Activated CD4-positive, CD25-positive, alpha-beta regulatory T cell treated with anti-CD3 and anti-CD28 coated beads, Interleukin-2, amount 50 U/mL, for 16 hours (primary cell): ENCODE measurements around the gene NAALADL1.

Experiments used
- DNase-seq: peaks from one replicate; pipeline ENCODE4 v3.0.0-alpha.2; 2020; ENCODE audit warnings: low read depth, low spot score

NAALADL1 gene

GRCh38 chr11:65083134-65083833 lies 24.9 kb upstream of the NAALADL1 start:
- no peak for DNase-seq

DNA sequence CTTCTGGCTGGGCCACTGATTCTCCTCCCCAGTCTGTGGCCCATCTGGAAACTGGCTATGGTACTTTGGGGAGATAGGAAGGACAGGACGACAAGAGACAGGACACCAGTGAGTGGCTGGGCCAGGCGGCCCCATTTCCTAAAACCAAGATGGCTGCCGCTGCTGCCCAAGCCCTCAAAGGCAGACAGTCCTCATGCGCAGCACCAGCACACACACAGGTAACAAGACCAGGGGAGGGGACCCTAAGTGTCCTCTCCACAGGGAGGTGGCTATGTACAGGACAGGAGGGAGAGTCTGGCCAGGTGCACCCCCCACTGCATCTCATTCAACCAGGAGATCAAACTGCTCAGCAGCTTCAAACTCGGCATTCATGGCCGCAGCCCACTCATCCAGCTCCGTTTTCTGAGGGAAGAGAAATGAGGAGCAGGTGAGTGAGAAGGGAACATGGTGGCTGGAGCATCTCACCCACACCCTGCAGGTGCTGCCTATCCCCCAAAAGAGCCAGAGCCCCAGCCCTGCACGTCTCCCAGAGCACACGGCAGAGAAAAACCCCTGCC lies 20.5 kb upstream of the NAALADL1 start:
- no peak for DNase-seq

DNA sequence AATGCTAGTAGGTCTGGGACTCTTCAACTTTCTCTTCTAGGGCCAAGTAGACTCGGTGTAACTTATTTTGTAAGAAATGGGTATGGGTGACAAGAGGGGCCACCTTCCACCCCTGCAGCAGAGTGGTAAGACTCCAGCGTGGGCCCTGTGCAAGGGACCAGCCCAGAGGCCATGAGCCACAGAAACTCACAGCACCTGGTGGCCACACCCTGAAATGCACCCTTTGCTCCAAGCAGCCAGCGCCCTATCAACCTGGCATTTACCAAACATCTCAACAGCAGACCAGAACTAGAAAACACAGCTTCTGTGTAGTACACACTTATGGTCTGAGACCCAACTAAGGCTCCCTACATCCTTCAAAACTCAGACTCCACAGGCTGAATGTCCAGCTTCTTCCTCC lies 19.8 kb upstream of the NAALADL1 start:
- DNase-seq, result peak; percentile 39

DNA sequence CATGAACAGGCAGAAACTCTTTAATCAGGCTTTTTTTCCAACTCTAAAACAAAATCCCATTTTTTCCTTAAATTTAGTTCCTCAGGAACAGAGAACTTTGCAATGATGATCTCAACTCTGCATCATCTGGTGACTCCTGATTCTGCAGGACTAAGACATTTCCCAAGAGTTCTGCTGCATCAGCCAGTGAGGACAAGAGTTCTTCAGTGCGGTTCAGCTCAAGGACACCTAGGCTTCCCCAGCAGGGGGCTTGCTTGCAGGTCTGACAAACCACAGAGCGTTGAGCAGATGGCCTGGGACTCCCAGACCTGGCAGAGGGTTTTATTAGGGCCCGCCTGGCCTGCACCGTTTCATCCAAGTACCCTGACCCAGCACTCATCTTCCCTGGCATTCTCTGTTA lies 19.1 kb upstream of the NAALADL1 start:
- DNase-seq, result no peak

GRCh38 chr11:65072631-65072966 lies 14.2 kb upstream of the NAALADL1 start:
- no peak for DNase-seq

- DNase-seq, result no peak
Measured at GRCh38 chr11:65071907-65072630, 13.7 kb upstream of the NAALADL1 start.

DNA sequence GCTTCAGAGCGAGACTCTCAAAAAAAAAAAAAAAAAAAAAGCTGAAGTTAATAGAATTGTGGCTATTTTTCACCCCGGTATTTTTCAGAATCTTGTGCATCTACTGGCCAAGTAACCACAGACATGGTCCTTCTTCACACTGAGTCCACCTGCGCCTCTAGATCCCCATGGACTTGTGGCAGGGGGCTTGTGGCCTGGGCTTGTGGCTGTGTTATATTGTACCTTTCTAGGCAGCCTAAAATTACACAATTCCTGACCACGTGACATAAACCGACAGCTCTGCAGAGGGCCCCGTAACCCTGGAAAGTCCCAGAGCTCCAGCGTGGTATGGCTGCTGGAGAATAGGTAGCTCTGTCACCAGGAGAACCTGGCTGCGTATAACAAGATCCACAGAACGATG lies 10.9 kb upstream of the NAALADL1 start:
- no peak for DNase-seq

DNA sequence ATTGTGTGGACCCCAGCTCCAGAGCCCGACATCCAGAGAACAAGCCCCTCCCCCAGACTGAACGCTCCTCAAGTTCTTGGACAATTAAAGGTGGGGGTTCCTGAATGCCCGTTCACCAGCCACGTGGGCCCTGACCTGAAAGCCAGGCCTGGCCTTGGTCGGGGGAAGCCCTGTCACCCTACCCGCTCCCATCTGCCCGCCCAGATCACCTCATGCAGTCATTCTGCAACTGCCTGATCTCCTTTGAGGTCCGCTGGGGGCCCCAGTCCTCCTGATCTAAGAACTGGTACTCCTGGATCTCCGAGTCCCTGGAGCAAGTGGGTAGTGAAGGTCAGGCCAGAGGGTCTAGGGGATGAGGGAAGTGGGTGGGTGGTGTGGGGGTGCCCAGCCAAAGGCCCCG lies 9.1 kb upstream of the NAALADL1 start:
- DNase-seq, result no peak

- DNase-seq, result no peak
Measured at GRCh38 chr11:65066805-65067291, 8.5 kb upstream of the NAALADL1 start.

- DNase-seq, result no peak
Measured at GRCh38 chr11:65066315-65066714, 8.0 kb upstream of the NAALADL1 start.

GRCh38 chr11:65065851-65066250 lies 7.5 kb upstream of the NAALADL1 start:
- DNase-seq, result no peak

- DNase-seq, result no peak
Measured at GRCh38 chr11:65064847-65065240, 6.5 kb upstream of the NAALADL1 start.

DNA sequence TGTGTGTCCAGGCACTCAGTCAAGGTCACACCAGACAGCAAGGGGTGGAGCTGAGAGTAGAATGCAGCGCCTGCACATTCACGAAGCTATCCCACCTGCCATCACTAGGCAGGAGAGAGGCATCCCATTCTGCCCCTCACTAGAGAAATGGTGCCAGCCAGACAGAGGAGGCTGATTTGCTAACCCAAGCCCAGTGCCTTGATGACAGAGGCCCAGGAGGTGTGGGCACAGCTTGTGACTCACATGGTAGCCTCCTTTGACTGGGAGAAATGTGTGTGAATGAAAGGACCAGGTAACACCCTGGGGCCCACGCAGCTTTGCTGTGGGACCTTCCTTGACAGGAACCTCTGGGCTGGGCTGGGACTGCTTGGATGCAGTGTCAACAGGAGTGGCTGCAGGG lies 5.2 kb upstream of the NAALADL1 start:
- DNase-seq, result no peak

GRCh38 chr11:65060913-65061408 lies 2.6 kb upstream of the NAALADL1 start:
- no peak for DNase-seq

DNA sequence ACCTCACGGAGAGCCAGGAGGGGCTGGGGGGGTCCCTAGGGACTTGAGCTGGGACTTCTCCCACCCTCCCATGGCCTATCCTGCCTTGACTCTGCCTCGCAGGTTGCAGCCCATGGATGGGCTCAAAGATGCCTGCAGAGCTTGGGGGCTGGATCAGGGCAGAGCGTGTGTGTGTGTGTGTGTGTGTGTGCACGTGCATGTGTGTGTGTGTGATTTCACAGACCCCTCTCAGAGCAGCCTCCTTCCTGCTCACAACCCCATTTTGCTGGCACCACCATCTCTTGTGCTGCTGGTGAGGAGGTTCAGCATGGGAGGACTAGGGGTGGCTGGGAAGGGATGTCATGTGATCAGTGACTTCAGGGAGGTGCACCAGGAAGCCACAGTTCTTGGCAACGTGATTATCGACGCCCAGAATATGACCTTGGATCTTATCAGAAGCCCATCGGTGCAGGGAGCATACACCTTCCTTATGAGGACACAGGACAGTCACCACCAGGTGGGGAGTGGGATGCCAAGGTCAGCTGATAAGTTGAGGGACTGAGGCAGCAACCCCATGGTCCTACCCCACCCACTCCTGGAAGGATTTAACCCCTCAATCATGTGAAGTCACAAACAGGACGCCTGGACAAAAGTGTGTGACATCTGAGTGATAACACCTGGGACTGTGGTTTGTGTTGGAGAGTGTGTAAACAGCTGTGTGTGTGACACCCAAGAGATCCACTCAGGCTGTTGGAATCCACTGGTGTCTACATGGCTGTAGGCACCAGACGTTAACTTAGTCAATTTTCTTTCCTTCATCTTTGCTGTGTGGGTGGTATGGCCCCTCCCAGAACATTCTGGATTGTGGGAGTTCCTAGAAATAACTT lies 1.8 kb upstream of the NAALADL1 start:
- DNase-seq, result no peak

DNA sequence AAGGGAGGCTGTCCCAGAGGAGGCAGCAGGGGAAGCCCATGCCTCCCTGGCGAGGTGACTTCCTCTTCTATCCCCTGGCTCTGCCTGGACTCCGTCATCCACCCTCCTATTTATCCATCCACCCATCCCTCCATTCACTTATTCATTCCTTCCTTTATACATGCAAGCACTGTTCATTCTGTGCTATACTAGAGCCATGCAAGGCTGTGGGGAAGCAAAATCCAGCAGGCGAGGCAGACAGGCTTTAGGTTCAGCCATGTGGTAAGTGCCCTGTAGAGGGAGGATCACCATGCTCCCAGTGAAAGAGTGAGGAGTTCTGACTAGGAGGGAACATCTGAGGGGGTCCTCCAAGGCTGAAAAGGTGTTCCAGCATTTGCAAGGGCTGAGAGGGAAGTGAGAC lies 1.2 kb upstream of the NAALADL1 start:
- no peak for DNase-seq

DNA sequence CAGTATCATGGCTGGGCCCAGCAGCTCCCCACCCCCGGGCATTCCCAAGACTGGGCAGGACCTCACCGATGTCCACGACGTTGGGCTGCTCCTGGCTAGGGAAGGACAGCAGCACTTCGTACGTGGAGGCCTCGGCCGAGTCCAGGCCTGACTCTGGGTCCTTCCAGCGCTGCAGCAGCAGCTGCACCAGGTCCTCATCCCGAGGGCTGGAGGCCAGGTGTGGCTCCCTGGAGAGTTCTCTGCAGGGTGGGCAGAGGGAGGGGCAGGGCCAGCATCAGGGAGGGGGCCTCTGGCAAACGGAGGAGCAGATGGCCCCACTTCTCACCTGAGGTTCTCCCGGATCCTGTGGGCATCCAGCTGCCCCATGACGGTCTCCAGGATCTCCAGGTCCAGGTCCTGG lies 341 bp downstream of the NAALADL1 start:
- no peak for DNase-seq

DNA sequence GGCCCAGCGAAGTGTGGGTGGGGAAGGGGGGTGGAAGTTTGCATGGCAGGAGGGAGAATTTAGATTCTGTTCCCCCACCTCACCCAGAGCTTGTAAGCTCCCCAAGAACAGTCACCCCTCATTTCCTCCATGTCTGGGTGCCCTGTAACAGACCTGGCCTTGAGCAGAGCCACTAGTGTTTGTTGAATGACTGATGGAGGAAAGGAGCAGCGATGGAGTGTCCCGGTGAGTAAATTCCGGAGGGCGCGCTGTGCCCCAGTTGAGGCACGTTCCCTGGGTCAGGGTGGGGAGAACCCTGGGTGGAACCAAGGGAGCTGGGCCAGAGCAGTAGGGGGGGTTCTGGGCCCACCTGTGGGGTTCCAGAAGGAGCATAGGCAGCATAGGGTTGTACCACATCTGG lies 827 bp downstream of the NAALADL1 start:
- no peak for DNase-seq

- DNase-seq, result no peak
Measured at GRCh38 chr11:65056999-65057398, 1.4 kb downstream of the NAALADL1 start.

DNA sequence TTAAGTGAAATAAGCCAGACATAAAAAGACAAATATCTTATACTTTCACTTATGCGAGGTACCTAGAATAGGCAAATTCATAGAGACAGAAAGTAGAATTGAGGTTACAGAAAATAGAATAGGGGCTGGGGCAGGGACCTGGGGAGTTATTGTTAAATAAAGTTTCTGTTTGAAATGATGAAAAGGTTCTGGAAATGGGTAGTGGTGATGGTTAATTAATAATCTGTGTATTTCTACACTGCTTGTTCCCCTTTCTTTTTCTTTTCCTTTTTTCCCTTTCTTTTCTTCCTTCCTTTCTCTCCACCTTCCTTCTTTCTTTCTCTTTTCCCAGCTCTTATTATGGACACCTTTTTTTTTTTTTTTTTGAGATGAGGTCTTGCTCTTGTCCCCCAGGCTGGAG lies 2.8 kb downstream of the NAALADL1 start:
- DNase-seq, result no peak

- DNase-seq, result no peak
Measured at GRCh38 chr11:65053827-65054508, 4.4 kb downstream of the NAALADL1 start.
